Ascending aorta (tissue), 2 donors: ENCODE data around the gene PCBP2. TPM values are rescaled to one million over a fixed set of nuclear protein-coding genes. Genes with fewer than 3 reads are reported as not detected.

Experiments used
- DNase-seq, 2 donors: peaks; one replicate each; pipeline ENCODE4 v3.0.0-alpha.2; 2019; ENCODE audit warnings: low spot score in 2 of 2
- H3K27ac ChIP-seq, 2 donors: fragments of 200-600 bp; sonication (generic); one replicate each; pipeline ENCODE4 v1.5.1; 2016 to 2017; ENCODE audit warnings: mild to moderate bottlenecking in 1 of 2
- H3K27me3 ChIP-seq: fragments of 200-600 bp; sonication (generic); one replicate; pipeline ENCODE4 v1.5.1; 2017
- H3K36me3 ChIP-seq, 2 donors: fragments of 200-600 bp; sonication (generic); one replicate each; pipeline ENCODE4 v1.5.1; 2016
- H3K4me1 ChIP-seq, 2 donors: fragments of 200-600 bp; sonication (generic); one replicate each; pipeline ENCODE4 v1.5.1; 2016 to 2017; ENCODE audit warnings: mild to moderate bottlenecking in 1 of 2
- H3K4me3 ChIP-seq, 2 donors: fragments of 200-600 bp; sonication (generic); one replicate each; pipeline ENCODE4 v1.5.1; 2016 to 2017; ENCODE audit warnings: mild to moderate bottlenecking in 1 of 2
- H3K9me3 ChIP-seq, 2 donors: fragments of 200-600 bp; sonication (generic); one replicate each; pipeline ENCODE4 v1.5.1; 2016
- CTCF ChIP-seq, 3 experiments: fragments of 200-600 bp in 2 of 3; fragments of 450-650 bp in 1 of 3; sonication (generic) in 2 of 3; IDR thresholded peaks; one replicate each; pipeline ENCODE4 v1.5.1; 2016 to 2019; ENCODE audit warnings: antibody characterized with exemption in 3 of 3, mild to moderate bottlenecking in 1 of 3, moderate library complexity in 1 of 3
- intact Hi-C: fragments of 100-400 bp; cut with DNase I; formaldehyde crosslinking; loops from one replicate; pipeline ENCODE4 v1.15.1; 2023
- total RNA-seq: library from RNA; depleted of rRNA; stranded (reverse); fragments of >200 nt; gene quantifications from one replicate; pipeline ENCODE4 v1.1.0, GENCODE V29; 2016

PCBP2 gene
- total RNA-seq, 1 donor from 2014 or later, result 354 TPM

- intact Hi-C loops, result loop anchor here (2.0 kb wide), 1 partner anchor 185 kb away; the partner anchor contains the start of gene AAAS
- Histone ChIP-seq H3K9me3 (no peaks in the 10 kb centered on the region), H3K36me3 (peaks cover 6 to 21% of the 10 kb centered on the region in 2 donors), H3K27me3 (no peaks in the 10 kb centered on the region), H3K4me1 (peaks cover 28 to 48% of the 10 kb centered on the region in 2 donors), H3K4me3 (no peak overlapping the region), H3K27ac (peak overlapping the region; percentile 94 to 98)
- no peak for TF ChIP-seq CTCF (IDR thresholded peaks at IDR 0.05)
- DNase-seq, result peak in 1 of 2 donors; percentile 65
These were observed 53.9 kb downstream of the PCBP2 start for GRCh38 chr12:53505555-53506449.

GRCh38 chr12:53506450-53506785, 54.5 kb downstream of the PCBP2 start:
- no peak for DNase-seq
- Histone ChIP-seq H3K9me3 (no peaks in the 10 kb centered on the region), H3K36me3 (peaks cover 12 to 27% of the 10 kb centered on the region in 2 donors), H3K27ac (peak overlapping the region; percentile 94 to 98), H3K4me3 (no peak overlapping the region), H3K4me1 (peaks cover 27 to 48% of the 10 kb centered on the region in 2 donors), H3K27me3 (no peaks in the 10 kb centered on the region)
- intact Hi-C loops, result no loop called here
- TF ChIP-seq CTCF (IDR thresholded peaks at IDR 0.05), result no peak

- intact Hi-C loops, result no loop called here
- Histone ChIP-seq H3K27me3 (no peaks in the 10 kb centered on the region), H3K27ac (peak within 1 kb of the TSS; percentile 94 to 98), H3K9me3 (no peaks in the 10 kb centered on the region), H3K4me1 (peaks cover 21 to 41% of the 10 kb centered on the region in 2 donors), H3K36me3 (peaks cover 18 to 33% of the 10 kb centered on the region in 2 donors), H3K4me3 (no peak within 1 kb of the TSS)
- no peak for DNase-seq
- no peak for TF ChIP-seq CTCF (IDR thresholded peaks at IDR 0.05)
These were observed 55.1 kb downstream of the PCBP2 start, which contains the start of gene NPFF for GRCh38 chr12:53506881-53507602. NPFF (minus strand) TSS chr12:53507484; CDS start chr12:53507474, 10 bp downstream.

- H3K4me3 ChIP-seq, result no peak overlapping the region
- peak overlapping the region; percentile 94 to 98 for H3K27ac ChIP-seq
- no peaks in the 10 kb centered on the region for H3K9me3 ChIP-seq
- intact Hi-C loops, result no loop called here
- no peak for TF ChIP-seq CTCF (IDR thresholded peaks at IDR 0.05)
- peaks cover 23 to 38% of the 10 kb centered on the region in 2 donors for H3K36me3 ChIP-seq
- H3K4me1 ChIP-seq, result peaks cover 20 to 37% of the 10 kb centered on the region in 2 donors
- DNase-seq, result no peak
- H3K27me3 ChIP-seq, result no peaks in the 10 kb centered on the region
These were observed 55.6 kb downstream of the PCBP2 start for GRCh38 chr12:53507603-53507885.

- Histone ChIP-seq H3K27ac (peak overlapping the region; percentile 20 to 43), H3K4me3 (no peak overlapping the region), H3K36me3 (peaks cover 34 to 48% of the 10 kb centered on the region in 2 donors), H3K27me3 (no peaks in the 10 kb centered on the region), H3K9me3 (no peaks in the 10 kb centered on the region), H3K4me1 (peaks cover 15 to 28% of the 10 kb centered on the region in 2 donors)
- peak; percentile 50 to 94 for DNase-seq
- peak; percentile 85 to 93 (median 88) for TF ChIP-seq CTCF (IDR thresholded peaks at IDR 0.05)
- intact Hi-C loops, result loop anchor here (2.0 kb wide), 1 partner anchor 30 kb away; no protein-coding TSS in a partner anchor
These were observed 56.8 kb downstream of the PCBP2 start for GRCh38 chr12:53508534-53509170.
